NB4 (cell line): Measurements from ENCODE around the gene DENND4B.

Source experiments
- DNase-seq: peaks from one replicate; pipeline ENCODE4 v3.0.0; 2010; ENCODE audit warnings: low read depth
- H3K4me3 ChIP-seq: one replicate; pipeline ENCODE4 v1.5.1; 2011; ENCODE audit warnings: mild to moderate bottlenecking, low read depth, low read length, moderate library complexity
- CTCF ChIP-seq: IDR thresholded peaks from one replicate; pipeline ENCODE4 v1.5.1; 2012; ENCODE audit warnings: low read depth, low read length
- MAX ChIP-seq: IDR thresholded peaks from 2 replicates; pipeline ENCODE4 v1.6.1; 2011; ENCODE audit warnings: low read depth, low read length
- MYC ChIP-seq: IDR thresholded peaks from 2 replicates; pipeline ENCODE4 v1.6.1; 2011; ENCODE audit warnings: low read depth, low read length
- POLR2A ChIP-seq: IDR thresholded peaks from 2 replicates; pipeline ENCODE4 v1.6.1; 2011; ENCODE audit warnings: mild to moderate bottlenecking; ENCODE audit not compliant: insufficient read length; ENCODE audit errors: extremely low read depth

The DENND4B gene

GRCh38 chr1:153886127-153886526 lies 60.4 kb downstream of the DENND4B start:
- TF ChIP-seq MYC = no peak
- no peak for TF ChIP-seq MAX
- TF ChIP-seq POLR2A = no peak
- TF ChIP-seq CTCF = no peak

GRCh38 chr1:153883223-153883622 lies 63.3 kb downstream of the DENND4B start:
- H3K4me3 ChIP-seq = no peak overlapping the region
- no peak for DNase-seq
- TF ChIP-seq MAX = no peak
- TF ChIP-seq MYC = no peak
- TF ChIP-seq POLR2A = no peak
- no peak for TF ChIP-seq CTCF

More at GRCh38 chr1:153886127-153886526, 60.4 kb downstream of the DENND4B start:
- no peak overlapping the region for H3K4me3 ChIP-seq
- DNase-seq = no peak

- DNase-seq = no peak
- no peak for TF ChIP-seq MAX
- TF ChIP-seq MYC = no peak
- TF ChIP-seq POLR2A = no peak
- no peak for TF ChIP-seq CTCF
- no peak overlapping the region for H3K4me3 ChIP-seq
Measured at GRCh38 chr1:153882296-153882912, 64.1 kb downstream of the DENND4B start.

- no peak overlapping the region for H3K4me3 ChIP-seq
- no peak for DNase-seq
Measured at GRCh38 chr1:153881751-153882150, 64.8 kb downstream of the DENND4B start.

GRCh38 chr1:153880962-153881361 lies 65.6 kb downstream of the DENND4B start:
- DNase-seq = no peak
- TF ChIP-seq CTCF (no peak), MAX (no peak), MYC (no peak)
- H3K4me3 ChIP-seq = no peak overlapping the region

More at GRCh38 chr1:153881751-153882150, 64.8 kb downstream of the DENND4B start:
- TF ChIP-seq MYC (no peak), MAX (no peak), CTCF (no peak), POLR2A (no peak)

GRCh38 chr1:153880024-153880423 lies 66.5 kb downstream of the DENND4B start:
- H3K4me3 ChIP-seq = no peak overlapping the region
- TF ChIP-seq MYC (no peak), CTCF (no peak), MAX (no peak), POLR2A (no peak)

More at GRCh38 chr1:153880024-153880423, 66.5 kb downstream of the DENND4B start:
- no peak for DNase-seq
